TTC549 (cell line): Measurements from ENCODE around the gene CAPN9.
"Not testable (repeated sequence)": the region's sequence is repeated elsewhere in the genome, so short reads cannot be mapped to it uniquely, and the experiment has no call there.

Experiments
- FAIRE-seq: peaks from 2 replicates; lab custom pipeline; 2012; peaks lifted over from hg19 to GRCh38; lab: Jason Lieb, UNC

CAPN9 gene

GRCh38 chr1:230747127-230747730, at the start of gene CAPN9:
Gene CAPN9, plus strand, starts transcription at chr1:230747388. Its CDS starts 109 bp downstream, at chr1:230747497.
- no peak for FAIRE-seq

GRCh38 chr1:230698130-230698529, 49.1 kb upstream of the CAPN9 start:
- no peak for FAIRE-seq

- FAIRE-seq = not testable (repeated sequence)
Measured at GRCh38 chr1:230698964-230699363, 48.2 kb upstream of the CAPN9 start.

- no peak for FAIRE-seq
Measured at GRCh38 chr1:230699716-230700115, 47.5 kb upstream of the CAPN9 start.

- FAIRE-seq = no peak
Measured at GRCh38 chr1:230700132-230700531, 47.1 kb upstream of the CAPN9 start.

- FAIRE-seq = no peak
Measured at GRCh38 chr1:230701434-230701833, 45.8 kb upstream of the CAPN9 start.

GRCh38 chr1:230701895-230702768, 45.1 kb upstream of the CAPN9 start:
- no peak for FAIRE-seq

GRCh38 chr1:230702934-230703678, 44.1 kb upstream of the CAPN9 start:
- FAIRE-seq = no peak

GRCh38 chr1:230703679-230704385, 43.4 kb upstream of the CAPN9 start:
- FAIRE-seq = no peak

- no peak for FAIRE-seq
Measured at GRCh38 chr1:230704830-230705229, 42.4 kb upstream of the CAPN9 start.

- no peak for FAIRE-seq
Measured at GRCh38 chr1:230705289-230706019, 41.7 kb upstream of the CAPN9 start.

GRCh38 chr1:230706020-230706699, 41.0 kb upstream of the CAPN9 start:
- no peak for FAIRE-seq

GRCh38 chr1:230706887-230707731, 40.1 kb upstream of the CAPN9 start:
- FAIRE-seq = no peak

- FAIRE-seq = no peak
Measured at GRCh38 chr1:230707732-230708630, 39.2 kb upstream of the CAPN9 start.

- no peak for FAIRE-seq
Measured at GRCh38 chr1:230708631-230709580, 38.3 kb upstream of the CAPN9 start.

- FAIRE-seq = no peak
Measured at GRCh38 chr1:230709619-230710542, 37.3 kb upstream of the CAPN9 start.

- FAIRE-seq = no peak
Measured at GRCh38 chr1:230710543-230710904, 36.7 kb upstream of the CAPN9 start.
